Pancreas (tissue), 10 donors: ENCODE results near the gene PCDH15. TPM values are rescaled to one million over a fixed set of nuclear protein-coding genes. Genes with fewer than 3 reads are reported as not detected.

Experiments
- ATAC-seq, 4 donors: fragments of 200-7000 bp; cut with Tn5 transposase; one replicate each; pipeline versions ENCODE4 v1.8.0 to v1.9.1; 2020; ENCODE audit warnings: mild to moderate bottlenecking in 4 of 4, moderate library complexity in 4 of 4
- DNase-seq, 6 donors: peaks; one replicate each; pipeline ENCODE4 v3.0.0-alpha.2; 2020
- FAIRE-seq: peaks from 2 replicates; lab custom pipeline; 2012; peaks lifted over from hg19 to GRCh38; lab: Jason Lieb, UNC
- H3K27ac ChIP-seq, 4 donors: fragments of 200-600 bp; sonication (generic); 1 replicate in 3 of 4; 2 replicates in 1 of 4; pipeline versions ENCODE4 v1.5.0 to v1.8.0; 2020
- H3K27me3 ChIP-seq, 4 donors: fragments of 200-600 bp; one replicate each; pipeline ENCODE4 v1.8.0; 2021
- H3K36me3 ChIP-seq, 3 donors: fragments of 200-600 bp; sonication (generic) in 1 of 3; one replicate each; pipeline versions ENCODE4 v1.5.0 to v1.8.0; 2020 to 2021
- H3K4me1 ChIP-seq, 3 donors: fragments of 200-600 bp; one replicate each; pipeline ENCODE4 v1.8.0; 2021
- H3K4me3 ChIP-seq, 4 donors: fragments of 200-600 bp; sonication (generic) in 2 of 4; one replicate each; pipeline versions ENCODE4 v1.5.0 to v1.8.0; 2020 to 2021
- H3K9me3 ChIP-seq, 4 donors: fragments of 200-600 bp; one replicate each; pipeline ENCODE4 v1.8.0; 2021
- CTCF ChIP-seq, 4 donors: fragments of 200-600 bp; sonication (generic) in 3 of 4; IDR thresholded peaks; one replicate each; pipeline versions ENCODE4 v1.5.0 to v1.8.0; 2021; ENCODE audit warnings: antibody characterized with exemption in 4 of 4
- WGBS, 2 donors: extraction: QIAGEN DNeasy Blood & Tissue Kit; methylation state at CpG; one replicate each; pipeline ENCODE4 v1.1.7; 2013; 5-methylcytosine and 5-hydroxymethylcytosine counted together
- intact Hi-C, 3 donors: fragments of 100-400 bp; cut with DNase I; formaldehyde crosslinking; loops; one replicate each; pipeline versions ENCODE4 v1.11.1 to v1.14.2; 2022
- polyA plus RNA-seq, 2 donors: library from polyadenylated mRNA; stranded (reverse); fragments of 200-250 nt; gene quantifications; one replicate each; pipeline ENCODE4 v1.2.3, GENCODE V29; 2013
- total RNA-seq, 6 donors: library from RNA; stranded (reverse); fragmentation: NEBNext Ultra II Directional in 4 of 6; extraction: Animal tissue kit (Norgen Biotek cat#: 25700) in 4 of 6; gene quantifications; one replicate each; pipeline versions ENCODE4 v1.2.1 to v1.2.4, GENCODE V29; 2021 to 2023
- donor health status: healthy with polysubstance abuse.
- donor health status: DM: no; HTN: no; CAD: no; lungs with moderate emphysema.
- donor health status: DM: no; HTN: no; CAD: no.
- donor health status: control.
- donor health status: control.
- donor health status: Bipolar disorder and iron deficiency.
- donor health status: DM: yes; HTN: yes; CAD: no.
- donor health status: DM: no; HTN: no; CAD: no.
- donor health status: DM: no; HTN: no; CAD: no.
- donor health status: DM: yes; HTN: yes; CAD: no.

The PCDH15 gene
- total and polyA plus RNA-seq, 8 donors, result 0.31 TPM; not detected in 7

GRCh38 chr10:54096892-54097291 lies 704.1 kb downstream of the PCDH15 start:
- Histone ChIP-seq H3K4me3 (no peak overlapping the region), H3K4me1 (no peaks in the 10 kb centered on the region), H3K27ac (no peak overlapping the region), H3K36me3 (no peaks in the 10 kb centered on the region), H3K9me3 (no peaks in the 10 kb centered on the region), H3K27me3 (no peaks in the 10 kb centered on the region)
- WGBS, 2 donors, result 47 to 57% methylated on average over 1 of the region's 1 CpG
- no peak for TF ChIP-seq CTCF (IDR thresholded peaks at IDR 0.05)
- FAIRE-seq, result no peak
- no peak for ATAC-seq
- DNase-seq, result no peak
- intact Hi-C loops, result no loop called here

GRCh38 chr10:54094321-54094720 lies 706.7 kb downstream of the PCDH15 start:
- Histone ChIP-seq H3K9me3 (no peaks in the 10 kb centered on the region), H3K27me3 (no peaks in the 10 kb centered on the region), H3K27ac (no peak overlapping the region), H3K36me3 (no peaks in the 10 kb centered on the region), H3K4me3 (no peak overlapping the region), H3K4me1 (no peaks in the 10 kb centered on the region)
- no peak for FAIRE-seq
- intact Hi-C loops, result no loop called here
- DNase-seq, result no peak
- WGBS, 2 donors, result 10 to 12% methylated on average over 5 of the region's 5 CpGs
- ATAC-seq, result no peak
- TF ChIP-seq CTCF (IDR thresholded peaks at IDR 0.05), result no peak

GRCh38 chr10:54091237-54091636 lies 709.8 kb downstream of the PCDH15 start:
- H3K4me3 ChIP-seq, result no peak overlapping the region
- no peak for DNase-seq
- TF ChIP-seq CTCF (IDR thresholded peaks at IDR 0.05), result no peak
- WGBS, 2 donors, result 30 to 39% methylated on average over 2 of the region's 2 CpGs
- H3K36me3 ChIP-seq, result no peaks in the 10 kb centered on the region
- no peaks in the 10 kb centered on the region for H3K27me3 ChIP-seq
- no peak overlapping the region for H3K27ac ChIP-seq
- FAIRE-seq, result no peak
- intact Hi-C loops, result no loop called here
- H3K4me1 ChIP-seq, result no peaks in the 10 kb centered on the region
- H3K9me3 ChIP-seq, result no peaks in the 10 kb centered on the region
- ATAC-seq, result no peak

- H3K4me3 ChIP-seq, result no peak overlapping the region
- no peaks in the 10 kb centered on the region for H3K36me3 ChIP-seq
- no peaks in the 10 kb centered on the region for H3K9me3 ChIP-seq
- ATAC-seq, result no peak
- TF ChIP-seq CTCF (IDR thresholded peaks at IDR 0.05), result no peak
- no peaks in the 10 kb centered on the region for H3K4me1 ChIP-seq
- H3K27me3 ChIP-seq, result no peaks in the 10 kb centered on the region
- intact Hi-C loops, result no loop called here
- 47 to 50% methylated on average over 2 of the region's 2 CpGs for WGBS, 2 donors
- H3K27ac ChIP-seq, result no peak overlapping the region
- no peak for DNase-seq
- no peak for FAIRE-seq
Measured at GRCh38 chr10:54081950-54082349, 719.1 kb downstream of the PCDH15 start.

- H3K36me3 ChIP-seq, result no peaks in the 10 kb centered on the region
- WGBS, 2 donors, result 26 to 35% methylated on average over 1 of the region's 1 CpG
- H3K27ac ChIP-seq, result no peak overlapping the region
- H3K4me3 ChIP-seq, result no peak overlapping the region
- DNase-seq, result no peak
- intact Hi-C loops, result no loop called here
- no peak for TF ChIP-seq CTCF (IDR thresholded peaks at IDR 0.05)
- H3K9me3 ChIP-seq, result no peaks in the 10 kb centered on the region
- H3K4me1 ChIP-seq, result no peaks in the 10 kb centered on the region
- no peak for FAIRE-seq
- ATAC-seq, result no peak
- H3K27me3 ChIP-seq, result no peaks in the 10 kb centered on the region
Measured at GRCh38 chr10:54067361-54067760, 733.7 kb downstream of the PCDH15 start.
